NCI-H187 treated with DMSO at 0.1 percent for 48 hours (cell line): ENCODE data around the gene SLC24A3.

Experiments used
- DNase-seq: peaks from one replicate; lab custom pipeline; 2025; lab: John Stamatoyannopoulos, UW

The SLC24A3 gene

DNA sequence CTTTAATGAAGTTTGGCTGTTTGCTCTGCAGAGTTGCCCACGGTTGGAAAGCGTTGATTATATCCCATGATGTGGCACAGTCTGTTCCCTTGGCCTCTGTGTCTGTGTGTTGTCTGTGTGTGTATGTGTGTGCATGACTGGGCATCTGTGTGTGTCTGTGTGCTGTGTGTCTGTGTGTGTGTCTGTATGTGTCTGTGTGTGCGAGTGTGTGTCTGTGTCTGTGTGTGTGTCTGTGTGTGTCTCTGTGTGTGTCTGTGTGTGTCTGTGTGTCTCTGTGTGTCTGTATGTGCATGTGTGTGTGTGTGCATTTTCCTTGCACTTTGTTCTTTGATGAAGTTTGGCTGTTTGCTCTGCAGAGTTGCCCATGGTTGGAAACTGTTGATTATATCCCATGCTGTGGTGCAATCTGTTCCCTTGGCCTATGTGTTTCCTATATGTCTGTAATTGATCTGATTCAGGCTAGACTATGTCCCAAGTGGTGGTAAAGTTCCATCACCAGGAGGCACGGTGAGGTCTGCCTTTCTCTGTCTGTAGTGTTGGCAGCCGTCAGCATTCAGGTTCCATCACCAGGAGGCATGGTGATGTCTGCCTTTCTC lies 467.6 kb downstream of the SLC24A3 start:
- no peak for DNase-seq

- no peak for DNase-seq
These were observed 469.8 kb downstream of the SLC24A3 start for GRCh38 chr20:19682249-19682648.

GRCh38 chr20:19683188-19683587 lies 470.7 kb downstream of the SLC24A3 start:
- peak; percentile 60 for DNase-seq

DNA sequence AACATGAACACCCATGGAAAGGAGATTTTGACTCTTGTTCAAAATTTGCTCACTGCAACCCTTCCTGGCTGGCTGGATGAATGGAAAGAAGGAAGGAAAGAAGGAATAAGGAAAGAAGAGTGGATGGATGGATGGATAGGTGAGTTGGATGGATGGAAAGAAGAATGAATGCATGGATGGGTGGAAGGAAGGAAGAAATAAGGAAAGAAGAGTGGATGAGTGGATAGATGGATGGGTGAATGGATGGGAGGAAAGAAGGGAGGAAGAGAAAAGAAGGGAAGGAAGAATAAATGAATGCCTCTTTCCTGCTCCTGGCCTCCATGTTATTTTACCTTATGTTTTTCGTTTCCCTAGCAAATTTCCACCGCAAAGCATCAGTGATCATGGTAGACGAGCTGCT lies 471.4 kb downstream of the SLC24A3 start:
- DNase-seq, result no peak

DNA sequence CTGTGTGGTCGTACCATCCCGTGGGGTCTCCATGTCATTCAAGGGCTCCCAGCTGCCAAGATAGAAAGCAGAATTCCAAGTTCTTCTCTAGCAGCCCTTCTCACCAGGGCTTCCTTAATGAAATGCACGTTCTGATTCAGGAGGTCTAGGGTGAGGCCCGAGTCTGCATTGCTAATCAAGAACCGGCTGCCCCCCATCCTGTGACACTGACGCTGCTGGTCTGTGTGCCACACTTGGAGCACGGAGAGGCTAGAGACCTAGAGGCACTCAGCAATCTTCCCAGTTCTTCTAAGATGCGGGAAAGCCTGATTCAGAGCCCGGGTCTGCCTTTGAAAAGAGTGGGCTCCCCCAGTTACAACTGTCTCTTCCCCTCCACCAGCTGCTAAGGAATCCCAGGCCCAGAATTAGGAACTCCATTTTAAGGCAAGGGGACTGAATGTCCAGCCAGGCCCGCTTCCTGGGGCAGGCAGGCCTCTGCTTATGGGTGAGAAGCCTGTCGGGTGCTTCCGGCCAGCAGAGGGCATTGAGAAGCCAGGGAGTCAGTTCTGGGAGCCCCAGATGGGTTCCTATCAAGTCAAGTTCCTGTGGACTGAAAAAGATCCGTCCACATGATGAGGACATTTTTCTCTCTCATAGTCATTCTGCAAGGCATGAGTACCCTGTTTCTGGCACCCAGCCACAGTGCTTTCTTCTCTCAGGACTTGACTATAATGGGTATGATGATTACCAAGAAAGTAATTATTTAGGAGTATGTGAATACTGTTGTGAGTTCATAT lies 475.8 kb downstream of the SLC24A3 start:
- DNase-seq, result no peak

GRCh38 chr20:19690462-19690861 lies 478.0 kb downstream of the SLC24A3 start:
- DNase-seq, result no peak

DNA sequence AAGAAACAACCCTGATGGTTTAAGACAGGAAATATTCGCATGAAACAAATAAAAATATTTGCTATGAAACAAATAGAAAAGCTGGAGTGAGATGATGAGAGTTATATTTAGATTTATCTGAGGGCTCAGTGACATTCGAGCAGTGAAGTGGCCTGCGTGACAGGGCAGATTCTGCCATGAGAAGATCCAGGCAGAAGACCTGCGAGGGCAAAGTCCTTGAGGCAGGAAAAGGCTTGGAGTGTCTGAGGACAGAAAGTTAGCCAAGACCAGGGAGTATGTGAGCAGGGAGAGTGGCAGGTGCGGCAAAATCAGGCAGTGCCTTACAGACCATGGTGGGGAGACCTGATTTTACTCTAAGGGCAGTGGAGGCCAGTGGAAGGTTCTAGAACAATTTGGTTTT lies 478.7 kb downstream of the SLC24A3 start:
- no peak for DNase-seq

- DNase-seq, result no peak
These were observed 479.7 kb downstream of the SLC24A3 start for GRCh38 chr20:19692100-19692499.

GRCh38 chr20:19692685-19693119 lies 480.3 kb downstream of the SLC24A3 start:
- no peak for DNase-seq

DNA sequence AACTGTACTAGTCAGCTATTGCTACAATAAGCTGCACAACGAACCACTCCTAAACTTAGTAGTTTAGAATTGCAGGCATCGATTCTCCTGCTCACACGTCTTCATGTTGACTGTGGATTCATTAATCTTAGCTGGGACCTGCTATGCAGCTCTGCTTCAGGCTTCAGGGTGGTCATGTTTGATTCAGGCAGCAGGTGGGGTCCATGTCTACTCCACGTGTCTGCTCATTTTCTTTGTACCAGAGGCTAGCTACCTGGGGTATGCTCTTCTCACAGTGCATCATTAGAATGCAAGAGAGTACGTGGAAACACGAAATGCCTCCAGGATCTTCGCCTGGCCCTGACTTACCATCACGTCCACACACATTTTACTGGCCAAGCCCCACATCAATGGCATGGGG lies 481.1 kb downstream of the SLC24A3 start:
- DNase-seq, result no peak

DNA sequence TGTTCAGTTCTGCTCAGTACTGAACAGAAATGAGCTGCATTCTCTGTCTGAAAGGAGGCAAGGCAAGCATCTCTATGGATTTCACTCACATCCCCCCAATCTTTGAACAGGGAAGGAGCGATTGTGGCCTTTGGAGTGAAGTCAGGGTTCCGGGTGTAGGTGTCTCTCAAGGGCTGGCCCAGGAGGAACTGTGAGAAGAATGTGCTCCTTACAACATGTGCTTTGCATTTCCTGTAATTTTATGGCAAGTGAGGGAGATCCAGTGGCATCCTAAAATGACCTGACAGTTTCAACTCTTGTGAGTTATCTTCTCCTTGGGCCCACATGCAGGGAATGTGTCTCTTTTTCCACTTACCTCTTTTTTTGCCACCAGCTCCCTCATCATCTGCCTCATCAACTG lies 482.6 kb downstream of the SLC24A3 start:
- DNase-seq, result no peak

GRCh38 chr20:19696620-19697019 lies 484.2 kb downstream of the SLC24A3 start:
- DNase-seq, result no peak

DNA sequence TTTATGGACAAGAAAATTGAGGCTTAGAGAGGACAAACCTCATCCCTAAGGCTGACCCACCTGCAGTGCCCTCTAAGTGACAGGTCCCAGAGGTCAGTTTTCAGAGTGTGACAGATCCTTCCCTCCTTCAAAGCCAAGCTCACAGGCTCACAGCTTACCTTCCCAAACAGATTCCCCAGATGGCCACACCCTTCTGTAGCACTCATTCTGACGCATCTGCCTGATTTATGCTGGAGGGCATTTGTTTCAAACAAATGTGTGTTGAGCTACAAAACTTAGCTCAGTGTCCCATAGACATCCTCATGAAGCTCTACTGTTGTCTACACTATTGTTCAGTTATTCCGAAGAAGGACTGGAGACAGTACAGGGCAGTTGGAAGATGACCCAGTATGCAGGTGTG lies 485.0 kb downstream of the SLC24A3 start:
- DNase-seq, result no peak

GRCh38 chr20:19699180-19699971 lies 486.9 kb downstream of the SLC24A3 start:
- no peak for DNase-seq

GRCh38 chr20:19701429-19701828 lies 489.0 kb downstream of the SLC24A3 start:
- no peak for DNase-seq

- no peak for DNase-seq
These were observed 494.0 kb downstream of the SLC24A3 start for GRCh38 chr20:19706463-19706862.

GRCh38 chr20:19709635-19710335 lies 497.3 kb downstream of the SLC24A3 start:
- no peak for DNase-seq

DNA sequence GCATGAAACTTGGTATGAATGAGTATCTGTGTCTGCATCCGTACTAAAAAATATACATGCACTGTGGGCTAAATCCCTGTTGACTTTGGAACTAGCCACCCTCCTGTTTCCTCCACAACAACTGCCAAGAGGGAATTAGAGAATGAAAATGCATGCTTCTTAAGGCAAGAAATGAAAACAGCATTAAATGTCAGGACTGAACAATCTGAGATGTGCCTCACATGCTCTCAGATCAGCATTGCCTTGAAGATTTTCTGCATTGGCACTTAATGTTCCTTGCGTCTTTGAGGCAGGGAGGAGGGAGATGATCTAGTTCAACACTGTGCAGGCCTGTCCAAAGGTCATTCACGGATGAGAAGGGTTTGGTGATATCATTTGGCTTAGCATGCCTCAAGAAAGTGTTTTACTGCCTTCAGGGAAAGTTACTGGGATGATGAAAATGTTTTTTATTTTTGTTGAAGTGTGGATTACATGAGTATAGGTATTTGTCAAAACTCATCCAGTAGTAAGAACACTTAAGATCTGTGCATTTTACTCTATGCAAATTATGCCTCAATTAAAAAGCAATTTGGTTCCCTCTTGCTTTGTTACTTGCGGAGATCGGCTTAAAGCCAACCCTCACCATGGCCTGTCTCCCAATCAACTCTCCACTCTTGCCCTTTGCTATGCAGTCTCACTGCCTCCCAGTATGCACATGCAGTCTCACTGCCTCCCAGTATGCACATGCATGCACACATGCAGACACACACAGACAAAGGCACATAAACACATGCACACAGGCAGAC lies 498.1 kb downstream of the SLC24A3 start:
- no peak for DNase-seq

DNA sequence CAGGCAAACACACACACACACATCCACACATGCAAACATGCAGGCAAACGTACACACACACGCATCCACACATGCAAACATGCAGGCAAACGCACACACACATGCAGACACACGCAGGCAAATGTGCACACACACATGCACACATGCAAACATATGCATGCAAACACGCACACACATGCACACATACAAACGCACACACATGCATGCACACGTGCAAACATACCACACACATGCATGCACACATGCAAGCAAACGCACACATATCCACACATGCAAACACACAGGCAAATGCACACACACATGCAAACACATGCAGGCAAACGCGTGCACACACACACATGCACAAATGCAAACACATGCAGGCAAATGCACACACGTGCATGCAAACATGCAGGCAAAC lies 498.7 kb downstream of the SLC24A3 start:
- DNase-seq, result no peak

DNA sequence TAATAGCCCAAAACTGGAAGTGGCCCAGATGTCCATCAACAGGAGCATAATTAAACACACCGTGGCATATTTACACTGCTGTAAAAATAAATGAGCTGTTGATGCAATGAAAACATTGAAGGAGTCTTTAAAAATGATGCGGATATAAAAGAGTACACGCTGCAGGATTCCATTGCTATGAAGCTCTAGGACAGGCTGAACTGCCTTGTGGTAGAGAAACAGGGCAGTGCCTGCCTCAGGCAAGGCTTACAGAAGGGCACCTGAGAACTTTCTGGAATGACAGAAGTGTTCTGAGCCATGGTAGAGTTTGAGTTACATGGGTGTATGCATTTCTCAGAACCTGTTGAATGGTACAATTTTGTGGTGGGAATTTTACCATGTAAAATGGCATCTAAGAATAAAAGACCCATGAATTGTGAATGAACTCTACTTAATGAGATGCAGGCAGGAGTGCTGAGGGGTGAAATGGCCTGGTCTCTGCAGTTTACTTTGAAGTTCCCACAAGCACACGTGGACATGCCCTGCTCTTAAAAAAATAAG lies 500.3 kb downstream of the SLC24A3 start:
- no peak for DNase-seq
